GM19468 (cell line): Measurements from ENCODE around the gene PSME3IP1.
"Not testable (repeated sequence)": the region's sequence is repeated elsewhere in the genome, so short reads cannot be mapped to it uniquely, and the experiment has no call there.

Source experiments
- ATAC-seq: cut with Tn5 transposase; IDR thresholded peaks from one replicate; pipeline ENCODE4 v1.9.1; 2021; ENCODE audit warnings: mild to moderate bottlenecking, moderate library complexity, moderate number of reproducible peaks; ENCODE audit not compliant: unreplicated experiment; ENCODE audit errors: extremely low read depth

The PSME3IP1 gene

DNA sequence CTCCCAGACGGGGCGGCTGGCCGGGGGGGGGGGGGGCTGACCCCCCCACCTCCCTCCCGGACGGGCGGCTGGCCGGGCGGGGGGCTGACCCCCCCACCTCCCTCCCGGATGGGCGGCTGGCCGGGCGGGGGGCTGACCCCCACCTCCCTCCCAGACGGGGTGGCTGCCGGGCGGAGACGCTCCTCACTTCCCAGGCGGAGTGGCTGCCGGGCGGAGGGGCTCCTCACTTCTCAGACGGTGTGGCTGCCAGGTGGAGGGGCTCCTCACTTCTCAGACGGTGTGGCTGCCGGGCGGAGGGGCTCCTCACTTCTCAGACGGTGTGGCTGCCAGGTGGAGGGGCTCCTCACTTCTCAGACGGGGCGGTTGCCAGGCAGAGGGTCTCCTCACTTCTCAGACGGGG is 15.1 kb upstream of the PSME3IP1 start:
- not testable (repeated sequence) for ATAC-seq

DNA sequence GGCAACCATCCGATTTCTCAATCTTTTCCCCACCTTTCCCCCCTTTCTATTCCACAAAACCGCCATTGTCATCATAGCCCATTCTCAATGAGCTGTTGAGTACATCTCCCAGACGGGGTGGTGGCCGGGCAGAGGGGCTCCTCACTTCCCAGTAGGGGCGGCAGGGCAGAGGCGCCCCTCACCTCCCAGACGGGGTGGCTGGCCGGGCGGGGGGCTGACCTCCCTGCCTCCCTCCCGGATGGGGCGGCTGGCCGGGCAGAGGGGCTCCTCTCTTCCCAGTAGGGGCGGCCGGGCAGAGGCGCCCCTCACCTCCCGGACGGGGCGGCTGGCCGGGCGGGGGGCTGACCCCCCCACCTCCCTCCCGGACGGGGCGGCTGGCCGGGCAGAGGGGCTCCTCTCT is 14.5 kb upstream of the PSME3IP1 start:
- ATAC-seq: not testable (repeated sequence)

DNA sequence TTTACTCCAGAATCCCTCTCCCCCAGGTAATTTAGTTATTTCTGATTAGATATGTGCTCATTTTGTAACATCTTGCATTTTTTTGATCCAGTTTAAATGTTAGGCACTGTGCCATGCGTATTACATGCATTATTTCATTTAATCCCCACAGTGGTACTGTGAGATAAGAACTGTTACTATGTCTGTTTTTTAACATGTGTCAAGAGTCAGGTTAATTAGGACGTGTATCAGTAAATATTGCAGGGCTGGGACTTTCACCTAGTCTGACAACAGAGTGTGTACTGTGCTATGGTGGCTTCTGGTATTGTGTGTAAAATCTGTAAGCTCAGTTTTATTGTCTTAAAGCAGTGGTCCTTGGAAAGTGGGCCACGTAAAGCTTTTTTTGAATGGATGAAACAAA is 10.9 kb upstream of the PSME3IP1 start:
- no peak for ATAC-seq

GRCh38 chr16:57196286-57196685 is 10.4 kb upstream of the PSME3IP1 start:
- no peak for ATAC-seq

- ATAC-seq: no peak
These were observed 8.7 kb upstream of the PSME3IP1 start for GRCh38 chr16:57194512-57194911.

DNA sequence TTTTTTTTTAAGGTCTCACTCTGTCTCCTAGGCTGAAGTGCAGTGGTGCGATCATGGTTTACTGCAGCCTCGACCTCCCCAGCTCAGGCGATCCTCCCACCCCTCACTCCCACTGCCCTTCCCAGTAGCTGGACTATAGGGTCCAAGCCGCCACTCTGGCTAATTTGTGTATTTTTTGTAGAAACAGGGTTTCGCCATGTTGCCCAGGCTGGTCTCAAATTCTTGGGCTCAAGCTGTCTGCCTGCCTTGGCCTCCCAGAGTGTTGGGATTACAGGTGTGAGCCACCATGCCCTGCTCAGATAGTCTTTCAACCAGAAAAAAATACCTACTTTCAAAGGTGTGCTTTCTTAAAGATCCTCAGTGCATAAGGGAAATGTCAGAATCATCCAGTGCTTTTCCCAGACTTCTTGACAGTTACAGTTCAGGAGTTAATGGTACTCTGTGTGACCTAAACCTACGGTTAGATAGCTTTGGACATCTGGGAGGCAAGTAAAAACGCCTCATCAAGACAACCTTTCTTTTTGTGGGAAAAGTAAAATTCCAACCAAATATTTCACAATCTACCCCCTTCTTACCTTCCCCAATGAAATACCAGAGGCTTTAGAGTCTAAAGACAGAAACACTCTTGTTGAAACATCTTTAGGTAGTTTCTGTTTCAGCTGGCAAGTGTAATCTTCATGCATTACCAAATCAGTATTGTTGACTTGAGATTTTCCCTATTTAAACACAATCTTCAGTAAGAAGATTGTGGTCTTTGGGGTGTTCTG is 7.1 kb upstream of the PSME3IP1 start:
- no peak for ATAC-seq

GRCh38 chr16:57192146-57192545 is 6.3 kb upstream of the PSME3IP1 start:
- ATAC-seq: no peak

DNA sequence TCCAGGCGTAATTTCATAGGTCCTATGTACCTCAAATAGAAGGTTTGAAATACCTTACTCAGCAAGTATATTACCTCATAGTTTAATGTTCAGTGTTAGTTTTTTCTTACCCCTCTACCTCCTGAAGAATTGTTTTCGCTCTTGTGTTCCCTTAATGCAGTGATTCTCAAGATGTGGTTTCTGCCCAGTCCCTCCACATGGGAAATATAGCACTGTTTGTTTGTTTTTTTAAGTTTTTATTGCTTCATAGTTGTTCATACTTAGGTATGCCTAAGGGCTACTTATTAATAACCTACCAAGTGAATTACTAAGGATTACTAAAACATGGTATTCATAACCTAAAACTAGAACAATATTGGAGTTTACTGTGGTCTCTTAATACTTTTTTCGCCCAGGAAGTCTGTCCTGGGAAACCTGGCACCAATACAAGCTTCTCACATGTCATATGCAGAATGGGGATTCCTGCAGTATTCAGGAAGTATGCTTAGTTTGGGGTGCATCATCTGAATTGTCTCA is 5.3 kb upstream of the PSME3IP1 start:
- ATAC-seq: no peak

DNA sequence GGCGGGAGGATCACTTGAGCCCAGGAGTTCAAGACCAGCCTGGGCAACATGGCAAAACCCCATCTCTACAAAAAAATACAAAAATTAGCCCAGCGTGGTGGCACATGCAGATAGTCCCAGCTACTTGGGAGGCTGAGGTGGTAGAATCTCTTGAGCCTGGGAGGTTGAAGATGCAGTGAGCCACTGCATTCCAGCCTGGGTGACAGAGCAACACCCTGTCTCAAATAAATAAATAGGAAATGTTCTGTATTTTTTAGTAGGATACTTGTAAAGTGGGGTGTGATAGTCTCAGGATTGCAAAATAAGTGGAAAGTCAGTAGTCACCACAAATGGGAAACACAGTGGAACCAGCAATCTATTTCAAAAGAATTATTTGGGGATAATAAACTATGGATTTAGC is 4.3 kb upstream of the PSME3IP1 start:
- no peak for ATAC-seq

DNA sequence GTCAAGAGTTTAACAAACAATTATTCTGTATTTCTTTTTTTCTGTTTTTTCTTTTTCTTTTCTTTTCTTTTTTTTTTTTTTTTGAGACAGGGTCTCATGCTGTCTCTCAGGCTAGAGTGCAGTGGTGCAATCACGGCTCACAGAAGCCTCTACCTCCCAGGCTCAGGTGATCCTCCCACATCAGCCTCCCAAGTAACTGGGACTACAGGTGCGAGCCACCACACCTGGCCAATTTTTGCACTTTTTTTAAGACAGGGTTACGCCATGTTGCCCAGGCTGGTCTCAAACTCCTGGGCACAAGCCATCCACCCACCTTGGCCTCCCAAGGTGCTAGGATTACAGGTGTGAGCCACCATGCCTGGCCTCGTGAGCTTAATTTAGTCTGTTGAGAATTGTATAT is 3.7 kb upstream of the PSME3IP1 start:
- ATAC-seq: not testable (repeated sequence)

DNA sequence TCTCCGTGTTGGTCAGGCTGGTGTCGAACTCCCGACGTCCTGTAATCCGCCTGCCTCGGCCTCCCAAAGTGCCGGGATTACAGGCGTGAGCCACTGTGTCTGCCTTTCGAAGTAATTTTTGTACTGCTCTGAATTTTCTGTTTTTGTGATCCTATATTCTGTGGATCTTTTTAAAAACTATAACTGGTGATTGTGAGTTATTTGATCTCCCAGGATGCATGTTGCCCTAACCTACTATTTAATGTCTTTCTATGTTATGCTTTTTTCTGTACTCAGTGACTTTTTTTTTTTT is 2.8 kb upstream of the PSME3IP1 start:
- ATAC-seq: no peak

DNA sequence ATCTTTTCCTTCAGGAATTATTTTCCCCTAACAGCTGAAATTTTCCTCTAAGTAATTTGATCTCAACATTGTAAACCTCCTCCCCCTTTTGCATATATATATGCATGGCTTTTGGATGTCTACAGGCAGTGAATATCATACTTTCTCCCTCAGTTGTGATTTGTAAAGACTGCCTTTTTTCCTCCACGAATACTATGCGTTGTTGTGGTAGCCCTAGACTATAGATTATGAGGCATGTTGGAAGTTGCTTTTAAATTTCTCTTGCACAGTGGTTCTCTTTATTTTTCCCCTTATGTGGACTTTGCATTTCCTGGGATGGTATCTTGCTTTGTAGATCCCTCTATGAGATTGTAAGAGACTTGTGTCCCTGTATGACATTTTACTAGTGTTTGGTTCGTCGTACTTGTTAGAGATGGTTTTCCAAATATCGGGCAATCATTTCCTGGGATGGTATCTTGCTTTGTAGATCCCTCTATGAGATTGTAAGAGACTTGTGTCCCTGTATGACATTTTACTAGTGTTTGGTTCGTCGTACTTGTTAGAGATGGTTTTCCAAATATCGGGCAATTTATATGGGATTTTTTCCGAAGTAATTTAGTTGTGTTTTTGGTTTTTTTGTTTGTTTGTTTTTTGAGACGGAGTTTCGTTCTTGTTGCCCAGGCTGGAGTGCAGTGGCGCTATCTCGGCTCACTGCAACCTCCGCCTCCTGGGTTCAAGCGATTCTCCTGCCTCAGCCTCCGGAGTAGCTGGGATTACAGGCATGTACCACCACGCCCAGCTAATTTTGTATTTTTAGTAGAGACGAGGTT is 2.3 kb upstream of the PSME3IP1 start:
- ATAC-seq: not testable (repeated sequence)

- no peak for ATAC-seq
These were observed 1.3 kb upstream of the PSME3IP1 start for GRCh38 chr16:57186872-57187854.

- ATAC-seq: no peak
These were observed 344 bp downstream of the PSME3IP1 start for GRCh38 chr16:57185446-57185944.

DNA sequence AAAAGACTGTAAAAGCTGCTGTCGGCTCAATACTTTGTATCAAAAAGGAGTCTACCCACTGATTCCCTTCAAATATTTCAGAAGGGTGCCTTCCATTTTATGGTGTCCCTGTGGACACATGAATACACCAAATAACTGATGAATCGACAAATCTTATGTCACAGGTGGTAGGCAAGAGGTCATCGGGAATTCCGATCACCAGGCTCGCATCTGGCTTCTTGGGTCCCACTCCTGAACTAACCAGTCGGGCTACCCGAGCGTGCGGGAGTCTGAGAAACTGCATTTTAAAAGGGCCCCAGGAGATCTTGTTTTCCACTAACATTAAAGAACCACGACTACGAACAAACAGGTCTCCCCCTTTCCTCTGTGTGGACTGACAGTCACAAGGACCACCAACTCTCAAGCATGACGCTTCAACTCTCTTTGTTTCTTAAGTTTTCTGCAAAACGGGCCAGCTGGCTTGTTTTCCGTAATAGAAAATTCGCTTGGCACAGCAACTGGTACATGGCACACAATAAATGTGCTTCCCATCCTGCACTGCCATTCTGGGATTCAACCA is 873 bp downstream of the PSME3IP1 start:
- no peak for ATAC-seq

- no peak for ATAC-seq
These were observed 1.7 kb downstream of the PSME3IP1 start for GRCh38 chr16:57184113-57184512.

DNA sequence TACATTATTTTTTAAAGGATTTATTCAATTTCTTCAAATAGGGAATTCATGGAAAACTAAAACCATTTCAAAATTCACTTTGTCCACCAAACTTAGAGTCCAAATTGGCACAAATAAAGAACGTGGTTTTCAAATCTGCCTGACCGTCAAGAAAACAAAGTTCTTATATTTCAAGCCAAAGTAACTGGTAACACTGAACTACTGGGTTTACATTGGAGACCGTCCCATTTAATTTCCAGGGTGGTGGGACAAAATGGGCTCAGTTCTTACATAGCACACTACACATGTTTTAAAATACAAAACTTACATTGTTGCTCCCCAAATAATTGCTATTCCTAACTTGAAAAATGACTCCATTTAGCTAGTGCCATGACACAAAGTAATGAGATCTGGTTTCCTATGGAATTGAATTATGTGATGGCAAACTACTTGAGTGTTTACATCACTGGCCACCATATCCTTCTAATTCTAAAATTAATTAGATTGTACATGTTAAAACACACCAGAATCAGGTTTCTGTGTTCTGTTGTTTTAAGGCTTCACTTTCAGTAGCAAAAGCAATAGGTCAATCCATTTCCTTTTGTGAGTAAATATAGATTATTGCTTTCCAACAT is 6.5 kb downstream of the PSME3IP1 start:
- no peak for ATAC-seq

DNA sequence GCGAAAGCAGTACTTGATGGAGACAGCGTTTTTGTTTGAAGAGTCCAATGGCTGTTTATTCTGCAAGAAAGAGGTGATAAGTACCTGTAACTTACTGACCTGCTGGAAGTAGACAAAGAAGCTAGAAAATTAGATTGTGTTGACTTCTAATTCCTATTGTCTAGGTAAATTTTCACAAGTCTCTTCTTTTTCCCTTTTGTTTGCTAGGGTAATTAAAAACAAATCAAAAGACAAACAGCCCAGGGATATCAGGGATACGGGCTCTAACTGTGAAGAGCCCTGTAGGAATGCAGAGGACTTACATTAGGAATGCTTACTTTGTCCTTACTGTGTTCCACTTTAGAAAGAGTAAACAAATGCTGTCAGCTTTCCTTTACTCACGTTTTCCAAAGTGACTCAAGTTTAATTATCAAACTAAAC is 7.0 kb downstream of the PSME3IP1 start:
- no peak for ATAC-seq

- no peak for ATAC-seq
These were observed 7.6 kb downstream of the PSME3IP1 start for GRCh38 chr16:57178196-57178595.
